CD4-positive, alpha-beta T cell (primary cell): ENCODE measurements around the gene EGLN1. TPM values are rescaled to one million over a fixed set of nuclear protein-coding genes. Genes with fewer than 3 reads are reported as not detected.

Source experiments
- ATAC-seq: fragments of 200-7000 bp; cut with Tn5 transposase; one replicate; pipeline ENCODE4 v1.10.0; 2022; ENCODE audit warnings: mild to moderate bottlenecking; ENCODE audit not compliant: poor library complexity
- CTCF ChIA-PET: fragments of 350-600 bp; sonication (Branson Sonifier 250); formaldehyde crosslinking; loops from one replicate; lab custom pipeline; 2021; ENCODE audit warnings: antibody characterized with exemption, inconsistent platforms; lab: Charles Lee
- POLR2A ChIA-PET: fragments of 350-600 bp; sonication (Branson Sonifier 250); formaldehyde crosslinking; loops from one replicate; lab custom pipeline; 2021; ENCODE audit warnings: antibody characterized with exemption, inconsistent platforms; lab: Charles Lee
- DNase-seq, 14 experiments: peaks; one replicate each; pipeline ENCODE4 v3.0.0-alpha.2; 2013 to 2020; ENCODE audit warnings: mixed read lengths in 2 of 14
- H3K27ac ChIP-seq, 2 donors: one replicate each; pipeline versions ENCODE4 v1.5.1 to v1.7.0; 2013; ENCODE audit warnings: low read length in 2 of 2, low read depth in 1 of 2, mild to moderate bottlenecking in 1 of 2
- H3K27me3 ChIP-seq, 2 experiments: 1 replicate in 1 of 2; 2 replicates in 1 of 2; pipeline versions ENCODE4 v1.6.1 to v1.7.0; 2013; ENCODE audit warnings: low read length in 2 of 2, control low read depth in 1 of 2, mild to moderate bottlenecking in 1 of 2, moderate library complexity in 1 of 2; ENCODE audit not compliant: insufficient read depth in 2 of 2, control insufficient read depth in 1 of 2
- H3K36me3 ChIP-seq: one replicate; pipeline ENCODE4 v1.6.1; 2013; ENCODE audit warnings: low read length, control low read depth; ENCODE audit not compliant: insufficient read depth
- H3K4me1 ChIP-seq: one replicate; pipeline ENCODE4 v1.6.1; 2013; ENCODE audit warnings: low read length, control low read depth; ENCODE audit not compliant: insufficient read depth
- H3K4me3 ChIP-seq: one replicate; pipeline ENCODE4 v1.5.1; 2013; ENCODE audit warnings: mild to moderate bottlenecking, low read length, moderate library complexity
- H3K9me3 ChIP-seq, 2 experiments: 1 replicate in 1 of 2; 2 replicates in 1 of 2; pipeline versions ENCODE4 v1.6.1 to v1.7.0; 2013; ENCODE audit warnings: low read length in 2 of 2, mild to moderate bottlenecking in 2 of 2, control low read depth in 1 of 2, moderate library complexity in 1 of 2; ENCODE audit not compliant: control insufficient read depth in 1 of 2, insufficient read depth in 1 of 2
- H3K27ac Mint-ChIP-seq: one replicate; pipeline ENCODE4 v1.8.0; 2020; ENCODE audit warnings: mixed read lengths
- H3K27me3 Mint-ChIP-seq: one replicate; pipeline ENCODE4 v1.8.0; 2021; ENCODE audit warnings: mixed read lengths
- H3K36me3 Mint-ChIP-seq: one replicate; pipeline ENCODE4 v1.8.0; 2021; ENCODE audit warnings: low read depth, mixed read lengths
- H3K4me1 Mint-ChIP-seq: one replicate; pipeline ENCODE4 v1.8.0; 2021; ENCODE audit warnings: low read depth, mixed read lengths
- H3K4me3 Mint-ChIP-seq: one replicate; pipeline ENCODE4 v1.8.0; 2020; ENCODE audit warnings: mild to moderate bottlenecking, mixed read lengths
- H3K9me3 Mint-ChIP-seq: one replicate; pipeline ENCODE4 v1.8.0; 2020; ENCODE audit warnings: mixed read lengths
- CTCF ChIP-seq: fragments of 200-600 bp; IDR thresholded peaks from one replicate; pipeline ENCODE4 v1.8.0; 2022; ENCODE audit warnings: antibody characterized with exemption, mild to moderate bottlenecking
- intact Hi-C, 2 experiments: fragments of 100-400 bp; cut with DNase I in 1 of 2; cut with micrococcal nuclease in 1 of 2; formaldehyde crosslinking; loops; one replicate each; pipeline versions ENCODE4 v1.15.1 to v1.9.0; 2023 to 2025; cut with DNase I, micrococcal nuclease
- total RNA-seq, 174 experiments: library from RNA in 2 of 174; stranded (reverse) in 2 of 174; gene quantifications; one replicate each; pipeline ENCODE4 v1.2.3 and lab custom pipeline; 2021 to 2026

Gene EGLN1
- total RNA-seq, 2 experiments from 2014 or later = 8.2 to 9.4 TPM

GRCh38 chr1:231420299-231420958, 1.7 kb downstream of the EGLN1 start:
- H3K4me1 Mint-ChIP-seq = peaks cover 60% of the 10 kb centered on the region
- no peak overlapping the region for H3K27ac ChIP-seq

GRCh38 chr1:231419738-231420298, 2.3 kb downstream of the EGLN1 start:
- H3K4me3 ChIP-seq = peak overlapping the region; percentile 83
- H3K4me1 Mint-ChIP-seq = peaks cover 65% of the 10 kb centered on the region
- intact Hi-C loops = loop anchor here (5.0 to 10.0 kb wide), 8 partner anchors 45 to 1355 kb away; partner anchors contain the start of genes C1orf198 (in 1 of the 2), COG2 (in 1 of the 2), EXOC8 (in 1 of the 2) and GALNT2 (in 1 of the 2)
- ATAC-seq (no peak), DNase-seq (peak in 2 of 14 experiments; percentile 3 to 17)
- H3K27ac ChIP-seq = no peak overlapping the region
- no peaks in the 10 kb centered on the region for H3K36me3 ChIP-seq
- ChIA-PET CTCF (interaction anchor here (1.1 to 1.3 kb wide), 2 partner anchors 63 to 111 kb away, joined by 3 read pairs; no protein-coding TSS in a partner anchor), POLR2A (interaction anchor here (0.7 to 3.6 kb wide), 5 partner anchors 20 to 111 kb away, joined by 3 to 56 read pairs (median 13); partner anchors contain the start of genes EXOC8, SPRTN and TSNAX)
- H3K27me3 Mint-ChIP-seq = no peaks in the 10 kb centered on the region
- H3K4me3 Mint-ChIP-seq = peak overlapping the region; percentile 90
- H3K9me3 Mint-ChIP-seq = no peaks in the 10 kb centered on the region
- peaks cover 30% of the 10 kb centered on the region for H3K36me3 Mint-ChIP-seq
- H3K27ac Mint-ChIP-seq = peak overlapping the region; percentile 87
- peaks cover 32% of the 10 kb centered on the region for H3K4me1 ChIP-seq
- H3K27me3 ChIP-seq = no peaks in the 10 kb centered on the region
- H3K9me3 ChIP-seq = no peaks in the 10 kb centered on the region
- no peak for TF ChIP-seq CTCF

More at GRCh38 chr1:231420299-231420958, 1.7 kb downstream of the EGLN1 start:
- Mint-ChIP-seq H3K27ac (peak overlapping the region; percentile 87), H3K4me3 (peak overlapping the region; percentile 90), H3K36me3 (peaks cover 28% of the 10 kb centered on the region), H3K27me3 (no peaks in the 10 kb centered on the region), H3K9me3 (no peaks in the 10 kb centered on the region)
- ATAC-seq = no peak
- Histone ChIP-seq H3K27me3 (no peaks in the 10 kb centered on the region), H3K4me3 (peak overlapping the region; percentile 83), H3K36me3 (no peaks in the 10 kb centered on the region), H3K9me3 (no peaks in the 10 kb centered on the region), H3K4me1 (peaks cover 31% of the 10 kb centered on the region)
- intact Hi-C loops = loop anchor here (5.0 to 10.0 kb wide), 8 partner anchors 46 to 1356 kb away; partner anchors contain the start of genes C1orf198 (in 1 of the 2), COG2 (in 1 of the 2), EXOC8 (in 1 of the 2) and GALNT2 (in 1 of the 2)
- ChIA-PET CTCF (interaction anchor here (1.1 to 1.3 kb wide), 2 partner anchors 63 to 111 kb away, joined by 3 read pairs; no protein-coding TSS in a partner anchor), POLR2A (interaction anchor here (0.7 to 3.6 kb wide), 8 partner anchors 21 to 110 kb away, joined by 3 to 56 read pairs (median 5); partner anchors contain the start of genes EXOC8, SPRTN and TSNAX)
- peak in 1 of 14 experiments; percentile 11 for DNase-seq
- TF ChIP-seq CTCF = no peak

GRCh38 chr1:231419147-231419546, 2.9 kb downstream of the EGLN1 start:
- no peak overlapping the region for H3K27ac ChIP-seq
- CTCF ChIA-PET = no interaction called here
- H3K27me3 ChIP-seq = no peaks in the 10 kb centered on the region
- Mint-ChIP-seq H3K4me1 (peaks cover 72% of the 10 kb centered on the region), H3K27me3 (no peaks in the 10 kb centered on the region), H3K27ac (no peak overlapping the region), H3K4me3 (peak overlapping the region; percentile 90), H3K36me3 (peaks cover 34% of the 10 kb centered on the region), H3K9me3 (no peaks in the 10 kb centered on the region)
- ATAC-seq = no peak
- DNase-seq = no peak
- no peaks in the 10 kb centered on the region for H3K9me3 ChIP-seq
- POLR2A ChIA-PET = interaction anchor here (0.8 to 3.6 kb wide), 2 partner anchors 15 to 81 kb away, joined by 3 to 56 read pairs; partner anchors contain the start of genes EXOC8 and SPRTN
- peaks cover 39% of the 10 kb centered on the region for H3K4me1 ChIP-seq
- H3K4me3 ChIP-seq = peak overlapping the region; percentile 83
- TF ChIP-seq CTCF = no peak
- intact Hi-C loops = no loop called here
- H3K36me3 ChIP-seq = peaks cover 2% of the 10 kb centered on the region
